KMS-11 (cell line): ENCODE measurements around the gene ANGEL2.

Experiments
- H2AFZ ChIP-seq: fragments of 200-600 bp; sonication (generic); 2 replicates; pipeline ENCODE4 v1.6.1; 2016; ENCODE audit warnings: antibody characterized with exemption, mixed run types, low read depth
- H3K27ac ChIP-seq: fragments of 200-600 bp; sonication (generic); 2 replicates; pipeline ENCODE4 v1.6.1; 2016; ENCODE audit warnings: mild to moderate bottlenecking, mixed run types
- H3K27me3 ChIP-seq: fragments of 200-600 bp; sonication (generic); 2 replicates; pipeline ENCODE4 v1.6.1; 2017; ENCODE audit warnings: mild to moderate bottlenecking, low read depth, mixed run types, moderate library complexity; ENCODE audit not compliant: insufficient read depth
- H3K36me3 ChIP-seq: fragments of 200-600 bp; sonication (generic); 2 replicates; pipeline ENCODE4 v1.6.1; 2017; ENCODE audit warnings: mild to moderate bottlenecking, mixed run types; ENCODE audit not compliant: insufficient read depth
- H3K4me1 ChIP-seq: fragments of 200-600 bp; sonication (generic); 2 replicates; pipeline ENCODE4 v1.6.1; 2016; ENCODE audit warnings: mild to moderate bottlenecking, low read depth, mixed run types; ENCODE audit not compliant: poor library complexity, severe bottlenecking
- H3K4me2 ChIP-seq: fragments of 200-600 bp; sonication (generic); 2 replicates; pipeline ENCODE4 v1.7.0; 2016; ENCODE audit warnings: mild to moderate bottlenecking, mixed run types
- H3K4me3 ChIP-seq: fragments of 200-600 bp; sonication (generic); IDR thresholded peaks from 2 replicates; pipeline ENCODE4 v1.6.1; 2017; ENCODE audit warnings: low read depth, low read length, mixed read lengths; ENCODE audit not compliant: insufficient read depth
- H3K79me2 ChIP-seq: fragments of 200-600 bp; sonication (generic); 2 replicates; pipeline ENCODE4 v1.6.1; 2016; ENCODE audit warnings: low read depth, mixed run types; ENCODE audit not compliant: insufficient read depth
- H3K9ac ChIP-seq: fragments of 200-600 bp; sonication (generic); 2 replicates; pipeline ENCODE4 v1.6.1; 2016; ENCODE audit warnings: mild to moderate bottlenecking, mixed run types
- H4K20me1 ChIP-seq: fragments of 200-600 bp; sonication (generic); 2 replicates; pipeline ENCODE4 v1.6.1; 2016; ENCODE audit warnings: mild to moderate bottlenecking, mixed run types; ENCODE audit not compliant: insufficient read depth
- CTCF ChIP-seq: fragments of 200-600 bp; sonication (generic); conservative IDR thresholded peaks from 2 replicates; pipeline ENCODE4 v1.6.1; 2017; ENCODE audit warnings: low read depth, mild to moderate bottlenecking, antibody characterized with exemption, low read length, moderate library complexity, mixed read lengths

The ANGEL2 gene

DNA sequence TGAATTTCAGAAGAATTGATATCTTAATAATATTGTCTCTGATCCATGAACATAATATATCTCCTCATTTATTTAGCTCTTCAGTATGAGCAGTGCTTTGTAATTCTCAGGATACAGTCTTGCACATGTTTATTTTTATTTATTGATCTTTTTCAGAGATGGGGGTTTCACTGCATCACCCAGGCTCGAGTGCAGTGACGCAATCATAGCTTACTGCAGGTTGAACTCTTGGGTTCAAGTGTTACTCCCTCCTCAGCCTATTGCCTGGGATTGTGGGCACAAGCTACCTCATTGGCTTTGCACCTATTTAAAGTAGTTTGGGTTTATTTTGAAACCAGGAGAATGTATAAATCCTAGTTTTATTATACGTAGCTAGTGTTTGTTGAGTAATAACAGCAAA, 40.1 kb upstream of the ANGEL2 start:
- no peak overlapping the region for H3K9ac ChIP-seq
- no peaks in the 10 kb centered on the region; the same call in 1 of the 2 replicates for H3K79me2 ChIP-seq
- H4K20me1 ChIP-seq = no peaks in the 10 kb centered on the region
- no peaks in the 10 kb centered on the region for H3K27me3 ChIP-seq
- no peak overlapping the region for H3K4me2 ChIP-seq
- no peak overlapping the region for H3K4me3 ChIP-seq
- peaks cover 16% of the 10 kb centered on the region for H3K4me1 ChIP-seq
- TF ChIP-seq CTCF = no peak
- H3K27ac ChIP-seq = no peak overlapping the region
- H2AFZ ChIP-seq = no peak overlapping the region
- H3K36me3 ChIP-seq = no peaks in the 10 kb centered on the region

DNA sequence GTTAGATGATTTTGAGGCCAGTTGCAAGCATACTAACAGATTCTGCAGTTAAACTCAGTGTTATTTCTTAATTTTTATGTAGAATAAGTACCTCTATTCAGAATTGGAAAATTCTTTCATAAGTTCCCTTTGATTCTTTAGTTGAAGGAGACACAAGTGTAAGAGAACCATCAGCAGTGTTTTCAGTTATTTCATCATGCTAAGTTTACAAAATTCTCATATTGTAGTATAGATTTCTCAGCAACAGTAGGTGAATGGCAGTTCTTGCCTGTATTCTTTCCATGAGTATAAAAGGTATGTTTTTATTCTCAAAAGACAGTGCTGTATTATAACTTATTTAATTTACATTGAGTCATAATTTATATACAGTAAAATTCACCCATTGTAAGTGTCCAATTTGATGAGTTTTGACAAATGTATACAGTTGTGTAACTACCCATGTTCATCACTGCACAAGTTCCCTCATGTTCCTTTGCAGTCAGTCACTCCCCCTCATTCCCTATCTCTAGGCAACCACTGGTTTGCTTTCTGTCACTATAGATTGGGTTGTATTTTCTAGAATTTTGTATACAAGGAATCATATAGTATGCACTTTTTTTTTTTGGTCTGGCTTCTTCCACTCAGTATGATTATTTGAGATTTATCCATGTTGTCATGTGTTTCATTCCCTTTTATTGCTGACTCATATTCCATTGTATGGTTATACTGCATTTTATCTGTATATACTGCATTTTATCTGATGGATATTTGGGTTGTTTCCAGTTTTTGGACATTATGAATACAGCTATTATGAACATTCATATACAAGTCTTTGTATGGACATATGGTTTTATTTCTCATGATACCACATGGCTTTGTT, 39.3 kb upstream of the ANGEL2 start:
- no peak for TF ChIP-seq CTCF
- H3K79me2 ChIP-seq = no peaks in the 10 kb centered on the region; the same call in 1 of the 2 replicates
- H4K20me1 ChIP-seq = no peaks in the 10 kb centered on the region
- no peak overlapping the region for H3K4me3 ChIP-seq
- no peak overlapping the region for H2AFZ ChIP-seq
- H3K36me3 ChIP-seq = no peaks in the 10 kb centered on the region
- no peak overlapping the region for H3K27ac ChIP-seq
- H3K27me3 ChIP-seq = no peaks in the 10 kb centered on the region
- no peak overlapping the region for H3K9ac ChIP-seq
- H3K4me1 ChIP-seq = peaks cover 20% of the 10 kb centered on the region
- no peak overlapping the region for H3K4me2 ChIP-seq

- Histone ChIP-seq H3K27me3 (no peaks in the 10 kb centered on the region), H2AFZ (no peak overlapping the region), H3K9ac (no peak overlapping the region), H3K4me1 (peaks cover 25% of the 10 kb centered on the region), H3K4me3 (no peak overlapping the region), H3K4me2 (no peak overlapping the region), H3K36me3 (no peaks in the 10 kb centered on the region), H3K79me2 (no peaks in the 10 kb centered on the region; the same call in 1 of the 2 replicates), H4K20me1 (no peaks in the 10 kb centered on the region), H3K27ac (no peak overlapping the region)
- TF ChIP-seq CTCF = no peak
Measured at GRCh38 chr1:213054142-213054541, 38.5 kb upstream of the ANGEL2 start.

GRCh38 chr1:213053455-213053854, 37.8 kb upstream of the ANGEL2 start:
- no peaks in the 10 kb centered on the region; the same call in 1 of the 2 replicates for H3K79me2 ChIP-seq
- H3K9ac ChIP-seq = no peak overlapping the region
- no peak overlapping the region for H3K4me2 ChIP-seq

More at GRCh38 chr1:213053455-213053854, 37.8 kb upstream of the ANGEL2 start:
- Histone ChIP-seq H3K27ac (no peak overlapping the region), H3K4me3 (no peak overlapping the region), H4K20me1 (no peaks in the 10 kb centered on the region), H3K4me1 (peaks cover 29% of the 10 kb centered on the region), H2AFZ (no peak overlapping the region), H3K36me3 (no peaks in the 10 kb centered on the region), H3K27me3 (no peaks in the 10 kb centered on the region)
- no peak for TF ChIP-seq CTCF
